ENCODE results near the gene DGCR2.

GRCh38 chr22:19047993-19048392, 74.2 kb downstream of the DGCR2 start:
- TF ChIP-seq CTCF (IDR thresholded peaks at IDR 0.05): no peak
- no peak for TF ChIP-seq POLR2A (IDR thresholded peaks at IDR 0.05)

Data from esophagus squamous epithelium (tissue), 4 donors.